NCI-H1092 (cell line): ENCODE results near the gene ZG16.
"Not testable (repeated sequence)": the region's sequence is repeated elsewhere in the genome, so short reads cannot be mapped to it uniquely, and the experiment has no call there.

Experiments
- DNase-seq: peaks from one replicate; lab custom pipeline; 2025; lab: John Stamatoyannopoulos, UW

The ZG16 gene

GRCh38 chr16:29787155-29787554 is 9.1 kb downstream of the ZG16 start:
- not testable (repeated sequence) for DNase-seq

GRCh38 chr16:29789775-29790182 is 11.7 kb downstream of the ZG16 start:
- DNase-seq, result no peak

GRCh38 chr16:29790183-29790948 is 12.3 kb downstream of the ZG16 start, which contains the start of gene KIF22:
TSS of gene KIF22 (plus strand) at chr16:29790751. CDS start at chr16:29790760, 9 bp downstream.
- peak; percentile 99 for DNase-seq

- no peak for DNase-seq
Measured at GRCh38 chr16:29790949-29791844, 13.1 kb downstream of the ZG16 start.

GRCh38 chr16:29791845-29792807 is 14.1 kb downstream of the ZG16 start:
- DNase-seq, result no peak

- DNase-seq, result not testable (repeated sequence)
Measured at GRCh38 chr16:29793153-29793552, 15.1 kb downstream of the ZG16 start.

GRCh38 chr16:29794231-29794710 is 16.2 kb downstream of the ZG16 start:
- no peak for DNase-seq

- no peak for DNase-seq
Measured at GRCh38 chr16:29802416-29802935, 24.4 kb downstream of the ZG16 start.

GRCh38 chr16:29804020-29804419 is 26.0 kb downstream of the ZG16 start:
- DNase-seq, result no peak

- peak; percentile 36 for DNase-seq
Measured at GRCh38 chr16:29804455-29805231, 26.6 kb downstream of the ZG16 start.

GRCh38 chr16:29805232-29806098 is 27.4 kb downstream of the ZG16 start:
- DNase-seq, result peak; percentile 98

- DNase-seq, result peak; percentile 87
Measured at GRCh38 chr16:29806099-29806579, 28.1 kb downstream of the ZG16 start, which contains the start of gene MAZ. TSS of gene MAZ (plus strand) at chr16:29806529. CDS start at chr16:29806702, 173 bp downstream.

GRCh38 chr16:29806641-29807425 is 28.8 kb downstream of the ZG16 start:
- DNase-seq, result peak; percentile 65

- peak; percentile 84 for DNase-seq
Measured at GRCh38 chr16:29807426-29808218, 29.6 kb downstream of the ZG16 start.

GRCh38 chr16:29808219-29808900 is 30.3 kb downstream of the ZG16 start:
- no peak for DNase-seq

GRCh38 chr16:29809031-29809747 is 31.1 kb downstream of the ZG16 start:
- no peak for DNase-seq
